Activated CD4-positive, alpha-beta T cell treated with anti-CD3 and anti-CD28 coated beads, Interleukin-2, amount 50 U/mL, for 4 hours (primary cell): ENCODE data around the gene DENND1A.
"Not testable (repeated sequence)": the region's sequence is repeated elsewhere in the genome, so short reads cannot be mapped to it uniquely, and the experiment has no call there.

Experiments
- DNase-seq, 2 experiments: peaks; one replicate each; pipeline ENCODE4 v3.0.0-alpha.2; 2020

DENND1A gene

GRCh38 chr9:123642291-123643278 is 287.3 kb downstream of the DENND1A start:
- no peak for DNase-seq

- no peak for DNase-seq
Measured at GRCh38 chr9:123640792-123641222, 289.1 kb downstream of the DENND1A start.

DNA sequence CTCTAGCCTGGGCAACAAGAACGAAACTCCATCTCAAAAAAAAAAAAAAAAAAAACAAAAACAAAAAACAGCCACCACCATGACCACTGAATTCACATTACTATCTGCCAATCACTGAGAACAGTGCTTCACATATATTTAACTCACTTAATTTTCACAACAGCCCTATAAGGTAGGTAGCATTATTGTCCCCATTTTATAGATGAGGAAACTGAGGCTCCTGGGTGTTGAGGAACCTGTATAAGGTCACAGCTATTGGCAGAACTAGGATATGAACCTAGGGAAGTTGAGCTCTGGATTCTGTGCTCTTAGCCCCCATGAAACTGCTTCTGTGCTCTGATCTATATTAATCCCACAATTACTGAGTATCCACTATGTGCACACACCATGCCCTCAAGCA is 290.2 kb downstream of the DENND1A start:
- no peak for DNase-seq

DNA sequence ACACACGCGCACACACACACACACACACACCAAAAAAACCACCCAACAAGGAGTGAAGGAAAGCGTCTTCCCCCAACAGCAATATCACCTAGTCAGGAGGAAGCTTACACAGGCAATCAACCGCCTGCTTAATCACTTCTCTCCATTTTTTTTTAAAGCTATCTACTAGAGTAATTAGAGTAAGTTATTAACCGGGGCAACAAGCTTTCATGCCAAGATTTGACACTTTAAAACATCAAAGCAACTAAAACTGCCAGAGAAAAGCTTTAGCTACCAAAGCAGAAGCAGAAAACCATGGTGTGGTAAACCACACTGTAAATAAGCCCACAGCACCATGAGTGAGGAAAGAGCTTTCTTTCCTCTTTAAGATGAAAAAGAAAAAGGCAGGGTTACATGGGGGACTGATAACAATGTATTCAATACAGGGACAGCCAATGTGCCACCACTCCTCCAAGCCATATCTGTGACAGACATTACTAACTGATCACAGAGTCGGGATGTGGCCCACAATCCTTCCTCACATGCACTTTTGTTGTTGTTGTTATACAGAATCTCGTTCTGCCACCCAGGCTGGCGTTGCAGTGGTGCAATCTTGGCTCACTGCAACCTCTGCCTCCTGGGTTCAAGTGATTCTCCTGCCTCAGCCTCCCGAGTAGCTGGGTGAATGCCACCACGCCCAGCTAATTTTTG is 291.8 kb downstream of the DENND1A start:
- no peak for DNase-seq

GRCh38 chr9:123637606-123637944 is 292.4 kb downstream of the DENND1A start:
- DNase-seq, result no peak

DNA sequence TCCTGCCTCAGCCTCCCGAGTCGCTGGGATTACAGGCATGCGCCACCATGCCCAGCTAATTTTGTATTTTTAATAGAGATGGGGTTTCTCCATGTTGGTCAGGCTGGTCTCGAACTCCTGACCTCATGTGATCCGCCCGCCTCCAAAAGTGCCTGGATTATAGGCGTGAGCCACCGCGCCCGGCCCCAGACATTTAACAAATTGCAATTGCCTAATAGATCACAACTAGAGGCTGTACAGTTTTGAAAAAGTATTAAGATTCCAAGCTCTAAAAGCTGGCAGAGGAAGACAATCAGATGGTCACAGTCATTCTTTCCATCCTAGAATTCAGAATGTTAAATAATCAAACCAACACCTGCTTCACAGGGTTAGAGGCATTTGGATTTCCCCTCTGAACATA is 293.1 kb downstream of the DENND1A start:
- DNase-seq, result not testable (repeated sequence)

DNA sequence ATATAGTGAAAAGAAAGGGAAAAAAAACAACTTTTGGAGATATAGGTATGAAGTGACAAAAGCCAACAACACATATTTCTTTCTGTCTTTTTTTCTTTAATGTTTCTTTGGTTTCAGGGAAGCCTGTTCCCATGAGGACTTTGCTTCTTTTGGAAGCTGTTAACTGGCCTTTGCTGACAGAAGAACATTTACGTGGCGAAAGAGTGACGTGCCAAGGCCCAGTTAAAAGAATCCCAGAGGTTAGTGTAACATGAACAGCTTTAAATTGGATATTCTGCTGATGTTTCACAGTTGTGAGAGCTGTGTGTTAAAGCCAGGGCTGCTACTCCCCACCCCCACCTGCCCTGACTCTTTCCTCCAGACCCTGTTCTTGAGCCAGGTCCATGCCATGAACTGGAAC is 298.1 kb downstream of the DENND1A start:
- no peak for DNase-seq

- no peak for DNase-seq
Measured at GRCh38 chr9:123630233-123630632, 299.7 kb downstream of the DENND1A start.

DNA sequence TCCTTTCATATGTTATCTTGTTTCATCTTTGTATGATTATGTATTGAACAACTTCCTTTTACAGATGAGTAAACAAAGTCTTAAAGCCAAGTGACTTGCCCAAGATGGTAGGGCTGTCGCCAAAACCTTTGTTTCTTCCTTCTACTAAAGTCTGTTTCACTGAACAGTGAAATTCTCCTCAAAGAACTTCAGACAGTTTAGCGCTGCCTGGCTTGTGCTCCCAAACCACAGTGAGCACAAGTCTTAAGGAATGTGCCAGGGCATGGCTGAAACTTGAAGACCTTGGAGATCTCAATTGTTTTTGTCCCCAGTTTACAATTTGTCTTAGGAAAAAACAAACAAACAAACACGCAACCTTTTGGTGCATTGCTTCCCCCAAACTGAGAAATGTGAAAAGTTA is 300.4 kb downstream of the DENND1A start:
- no peak for DNase-seq

DNA sequence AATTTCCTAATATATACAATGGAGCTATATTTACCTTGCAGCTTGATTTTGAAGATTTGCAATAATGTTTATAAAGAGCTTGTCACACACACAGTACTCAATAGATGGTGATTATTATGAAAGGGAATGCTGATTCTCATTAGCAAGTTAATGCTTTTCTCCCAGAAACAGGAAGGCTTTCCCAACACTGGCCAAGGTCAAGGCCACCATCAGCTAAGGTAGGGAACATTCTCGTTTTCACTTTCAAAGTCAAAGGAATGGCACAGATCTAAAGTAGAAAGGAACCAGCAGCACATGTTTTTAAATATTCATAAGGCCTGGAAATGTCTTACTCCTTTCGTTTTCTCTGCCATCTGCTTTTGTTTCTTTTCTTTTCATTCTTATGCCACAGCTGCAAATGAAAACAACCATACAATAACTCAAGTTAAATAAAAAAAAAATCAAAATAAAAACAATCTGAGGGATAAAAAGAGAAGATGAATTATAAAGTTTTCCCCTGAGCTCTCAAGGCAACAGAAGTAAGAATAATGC is 307.1 kb downstream of the DENND1A start:
- no peak for DNase-seq

DNA sequence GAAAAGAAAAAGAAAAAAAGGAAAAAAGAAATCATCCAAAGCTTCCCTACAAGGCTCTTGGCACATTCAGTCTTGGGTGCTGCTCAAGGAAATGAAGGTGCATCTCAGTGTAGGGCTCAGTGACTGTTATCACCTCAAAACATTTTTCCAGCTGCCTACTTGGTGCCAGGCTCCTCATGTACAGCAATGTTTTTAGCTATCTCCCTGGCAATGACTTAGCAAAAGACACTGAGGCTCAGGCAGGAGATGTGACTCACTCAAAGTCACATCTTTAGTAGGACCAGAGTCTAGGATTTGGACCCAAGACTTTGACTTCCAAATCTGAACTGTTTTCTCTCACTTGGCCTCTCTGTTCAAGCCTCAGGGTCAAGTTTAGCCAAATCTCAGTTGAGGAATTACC is 309.7 kb downstream of the DENND1A start:
- no peak for DNase-seq

DNA sequence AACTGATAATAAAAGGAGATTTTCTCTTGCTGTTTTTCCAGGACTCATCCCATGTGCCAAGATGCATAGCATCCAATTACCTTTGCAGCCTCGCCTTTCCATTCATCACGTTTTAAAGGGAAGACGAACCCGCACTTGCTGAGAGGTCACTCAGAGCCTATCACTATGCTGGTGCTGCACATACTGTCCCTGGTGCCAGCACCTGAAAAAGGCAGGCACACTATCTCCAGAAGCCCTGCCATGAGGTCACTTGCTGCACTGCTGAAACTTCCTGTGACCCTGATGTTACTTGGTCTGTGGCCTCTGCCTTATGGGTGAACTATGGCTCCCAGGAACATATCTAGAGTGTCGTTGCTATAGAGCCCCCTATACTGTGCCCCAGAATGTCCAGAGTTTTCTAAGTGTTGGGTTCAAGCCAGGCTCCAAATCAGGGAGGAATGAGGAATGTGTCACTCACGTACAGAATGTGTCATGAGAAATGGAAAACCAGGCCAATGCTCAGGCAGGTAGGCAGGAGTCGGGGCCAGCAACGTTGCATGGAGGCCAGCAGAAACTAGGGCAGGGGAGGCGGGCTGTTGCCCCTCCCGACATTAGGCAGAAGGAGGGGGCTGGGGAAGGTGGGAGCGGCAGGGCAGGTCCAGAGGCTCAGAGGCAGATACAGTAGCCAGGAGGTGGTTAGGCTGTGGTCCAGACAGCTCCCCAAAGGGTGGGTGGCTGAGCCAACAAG is 311.8 kb downstream of the DENND1A start:
- no peak for DNase-seq

- DNase-seq, result no peak
Measured at GRCh38 chr9:123617286-123617685, 312.6 kb downstream of the DENND1A start.

DNA sequence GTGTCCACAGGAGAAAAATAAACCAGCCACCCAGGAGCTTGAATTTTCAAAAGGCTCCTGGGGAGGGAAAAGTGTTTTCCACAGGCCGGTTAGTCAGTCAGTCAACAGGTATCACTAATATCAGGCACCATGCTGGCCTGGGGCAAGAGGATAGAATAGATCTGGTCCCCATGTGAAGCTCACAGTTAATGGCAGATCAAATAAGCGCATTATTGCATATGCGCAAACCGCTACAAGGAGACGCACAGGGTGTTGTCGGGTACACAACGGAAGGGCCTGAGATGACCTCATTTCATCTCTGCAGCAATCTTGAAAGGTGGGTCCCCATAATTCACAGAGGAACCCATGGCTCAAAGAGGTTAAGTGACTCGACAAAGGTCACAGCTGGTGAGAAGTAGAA is 313.2 kb downstream of the DENND1A start:
- DNase-seq, result no peak

GRCh38 chr9:123615381-123615780 is 314.5 kb downstream of the DENND1A start:
- no peak for DNase-seq

- DNase-seq, result no peak
Measured at GRCh38 chr9:123614306-123615263, 315.3 kb downstream of the DENND1A start.

DNA sequence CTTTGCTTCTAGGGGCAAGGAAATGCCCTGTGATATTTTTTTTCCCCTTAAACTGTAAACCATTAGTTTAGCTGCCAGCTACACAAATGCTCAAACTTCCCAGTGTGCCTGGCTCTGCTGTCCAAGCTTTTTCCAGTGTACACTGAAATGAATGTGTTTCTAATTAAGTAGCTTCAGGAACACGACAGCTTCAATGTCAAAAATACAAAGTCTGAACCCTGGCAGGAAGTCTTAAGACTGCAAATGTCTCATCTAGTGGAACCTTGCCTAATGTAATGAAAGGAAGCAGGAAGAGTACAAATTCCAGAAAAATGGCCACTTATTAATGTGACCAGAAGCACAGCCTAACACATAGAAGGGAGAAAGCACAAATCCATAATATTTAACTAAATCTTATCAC is 318.7 kb downstream of the DENND1A start:
- no peak for DNase-seq

- DNase-seq, result no peak
Measured at GRCh38 chr9:123609844-123610243, 320.1 kb downstream of the DENND1A start.

DNA sequence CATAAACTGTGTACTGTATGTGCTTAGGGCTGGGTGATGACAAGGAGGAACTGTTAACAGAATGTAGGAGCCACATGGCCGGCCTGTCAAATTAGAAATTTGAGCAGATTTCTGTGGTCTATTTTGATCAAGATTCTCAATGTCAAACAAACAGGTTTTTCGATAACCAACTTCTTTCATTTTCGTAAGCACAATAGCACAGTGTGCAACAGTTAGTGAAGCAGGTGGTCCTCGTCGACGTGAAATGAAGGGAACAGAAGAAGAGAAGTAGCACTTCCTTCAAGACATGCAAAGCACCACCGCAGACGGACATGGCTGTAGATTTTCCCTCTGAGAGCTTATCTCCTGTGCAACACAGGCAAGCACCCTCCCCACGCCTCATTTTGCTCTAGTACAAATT is 321.8 kb downstream of the DENND1A start:
- no peak for DNase-seq

- DNase-seq, result no peak
Measured at GRCh38 chr9:123607479-123607878, 322.4 kb downstream of the DENND1A start.

DNA sequence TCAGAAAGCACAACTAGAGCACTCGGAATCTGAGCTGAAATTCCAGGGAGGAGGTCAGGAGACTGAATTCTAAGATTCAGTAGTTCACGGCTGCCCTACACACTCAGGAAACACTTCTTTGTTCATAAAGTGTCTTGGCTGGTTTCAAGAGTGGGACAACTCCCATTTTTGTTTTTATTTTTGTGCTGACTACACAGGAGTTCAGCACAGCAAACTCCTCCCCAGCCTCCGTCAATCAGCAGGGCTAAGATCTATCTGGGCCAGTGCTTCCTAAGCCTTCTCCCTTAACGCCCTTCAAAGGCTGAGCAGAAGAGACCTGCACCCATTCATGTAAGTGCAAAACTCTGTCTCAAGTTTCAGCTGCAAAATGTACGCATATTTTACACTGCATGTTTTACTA is 323.8 kb downstream of the DENND1A start:
- DNase-seq, result no peak

DNA sequence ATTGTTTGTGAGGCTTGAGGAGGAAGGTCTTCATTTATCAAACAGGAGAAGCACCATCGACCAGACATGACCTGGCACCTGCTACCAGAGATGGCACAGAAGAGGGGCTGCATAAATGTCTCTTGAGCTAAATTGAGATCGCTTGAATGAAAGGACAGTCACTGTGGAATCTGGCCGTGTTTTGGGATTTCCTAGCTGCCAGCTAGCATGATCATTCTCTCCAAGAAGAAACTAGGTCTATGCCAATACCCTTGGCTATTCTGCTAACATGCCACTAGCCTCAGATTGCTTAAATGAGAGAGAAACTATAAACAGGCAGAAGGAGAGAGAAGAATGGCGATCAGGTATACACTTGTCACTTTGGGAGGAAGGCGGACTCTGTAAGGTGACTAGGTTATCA is 324.6 kb downstream of the DENND1A start:
- no peak for DNase-seq
